ELR (cell line): ENCODE measurements around the gene MAP3K6.
"Not testable (repeated sequence)": the region's sequence is repeated elsewhere in the genome, so short reads cannot be mapped to it uniquely, and the experiment has no call there.

ENCODE experiments used
- DNase-seq: peaks from one replicate; pipeline ENCODE4 v3.0.0-alpha.2; 2015; ENCODE audit warnings: low read depth

Gene MAP3K6

DNA sequence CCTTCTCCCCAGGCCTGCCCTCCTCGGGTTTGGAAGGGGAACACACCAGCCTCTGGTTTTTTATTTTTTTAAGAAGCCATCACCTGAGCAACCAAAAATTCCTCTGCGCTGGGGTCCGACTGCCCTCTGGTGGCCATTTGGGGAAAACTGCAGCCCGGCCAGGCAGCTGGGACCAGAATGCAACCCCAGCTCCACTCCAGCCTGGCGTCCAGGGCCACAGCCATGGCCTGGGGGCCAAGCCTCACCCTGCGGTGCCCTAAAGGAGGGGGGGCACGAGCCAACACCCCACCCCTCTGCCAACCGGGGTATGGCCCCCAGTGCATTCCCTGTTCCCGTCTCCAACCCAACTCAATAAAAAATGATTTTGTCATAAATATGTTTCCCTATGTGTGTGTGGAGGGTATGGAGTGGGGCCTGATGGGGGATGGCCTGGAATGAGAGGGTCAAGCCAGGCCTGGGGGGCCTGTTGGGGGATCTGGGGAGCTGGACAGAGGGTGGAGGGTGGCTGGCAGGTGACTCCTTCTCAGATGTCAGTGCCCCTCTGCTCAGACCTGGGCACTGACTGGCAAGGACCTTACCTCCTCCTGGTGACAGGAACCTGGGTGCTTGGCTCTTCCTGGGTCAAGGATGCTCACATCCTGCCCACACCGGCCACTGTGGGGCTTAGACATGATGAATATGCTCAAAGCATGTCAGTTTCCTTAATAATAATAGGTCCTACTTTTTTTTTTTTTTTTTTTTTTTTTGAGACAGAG lies 28.9 kb upstream of the MAP3K6 start:
- peak; percentile 69 for DNase-seq

DNA sequence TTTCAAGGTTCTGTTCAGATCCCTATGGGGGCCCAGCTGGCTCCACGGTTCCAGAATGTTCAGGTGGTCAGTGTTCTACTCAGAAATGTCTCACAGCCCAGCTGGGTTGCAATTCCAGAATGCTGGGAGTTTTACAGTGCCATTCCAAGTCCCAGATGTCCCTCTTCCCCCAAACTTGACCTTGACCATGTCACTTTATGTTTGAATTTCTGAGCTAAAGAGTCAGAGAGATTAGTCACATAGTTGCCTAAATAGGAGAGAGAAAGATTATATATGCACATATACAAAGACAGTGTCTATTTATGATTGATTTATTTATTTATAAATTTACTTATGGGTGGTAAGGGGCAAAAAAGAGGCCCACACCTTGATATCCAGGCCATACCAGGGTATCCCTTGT lies 28.2 kb upstream of the MAP3K6 start:
- peak; percentile 55 for DNase-seq

DNA sequence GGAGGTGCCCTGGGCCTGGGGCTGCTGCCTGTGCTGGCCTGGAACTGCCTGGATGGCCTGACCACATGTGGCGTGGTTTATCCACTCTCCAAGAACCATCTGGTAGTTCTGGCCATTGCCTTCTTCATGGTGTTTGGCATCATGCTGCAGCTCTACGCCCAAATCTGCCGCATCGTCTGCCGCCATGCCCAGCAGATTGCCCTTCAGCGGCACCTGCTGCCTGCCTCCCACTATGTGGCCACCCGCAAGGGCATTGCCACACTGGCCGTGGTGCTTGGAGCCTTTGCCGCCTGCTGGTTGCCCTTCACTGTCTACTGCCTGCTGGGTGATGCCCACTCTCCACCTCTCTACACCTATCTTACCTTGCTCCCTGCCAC lies 27.5 kb upstream of the MAP3K6 start:
- DNase-seq = no peak

DNA sequence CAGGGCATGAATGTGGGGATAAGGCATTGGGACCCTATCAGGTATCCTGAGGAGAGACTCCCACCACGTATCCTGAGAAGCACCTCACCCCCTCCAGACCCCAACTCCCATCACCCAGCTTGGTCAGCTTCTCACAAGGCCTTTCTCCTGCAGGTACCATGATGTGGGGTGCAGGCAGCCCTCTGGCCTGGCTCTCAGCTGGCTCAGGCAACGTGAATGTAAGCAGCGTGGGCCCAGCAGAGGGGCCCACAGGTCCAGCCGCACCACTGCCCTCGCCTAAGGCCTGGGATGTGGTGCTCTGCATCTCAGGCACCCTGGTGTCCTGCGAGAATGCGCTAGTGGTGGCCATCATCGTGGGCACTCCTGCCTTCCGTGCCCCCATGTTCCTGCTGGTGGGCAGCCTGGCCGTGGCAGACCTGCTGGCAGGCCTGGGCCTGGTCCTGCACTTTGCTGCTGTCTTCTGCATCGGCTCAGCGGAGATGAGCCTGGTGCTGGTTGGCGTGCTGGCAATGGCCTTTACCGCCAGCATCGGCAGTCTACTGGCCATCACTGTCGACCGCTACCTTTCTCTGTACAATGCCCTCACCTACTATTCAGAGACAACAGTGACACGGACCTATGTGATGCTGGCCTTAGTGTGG lies 27.0 kb upstream of the MAP3K6 start:
- DNase-seq = no peak

DNA sequence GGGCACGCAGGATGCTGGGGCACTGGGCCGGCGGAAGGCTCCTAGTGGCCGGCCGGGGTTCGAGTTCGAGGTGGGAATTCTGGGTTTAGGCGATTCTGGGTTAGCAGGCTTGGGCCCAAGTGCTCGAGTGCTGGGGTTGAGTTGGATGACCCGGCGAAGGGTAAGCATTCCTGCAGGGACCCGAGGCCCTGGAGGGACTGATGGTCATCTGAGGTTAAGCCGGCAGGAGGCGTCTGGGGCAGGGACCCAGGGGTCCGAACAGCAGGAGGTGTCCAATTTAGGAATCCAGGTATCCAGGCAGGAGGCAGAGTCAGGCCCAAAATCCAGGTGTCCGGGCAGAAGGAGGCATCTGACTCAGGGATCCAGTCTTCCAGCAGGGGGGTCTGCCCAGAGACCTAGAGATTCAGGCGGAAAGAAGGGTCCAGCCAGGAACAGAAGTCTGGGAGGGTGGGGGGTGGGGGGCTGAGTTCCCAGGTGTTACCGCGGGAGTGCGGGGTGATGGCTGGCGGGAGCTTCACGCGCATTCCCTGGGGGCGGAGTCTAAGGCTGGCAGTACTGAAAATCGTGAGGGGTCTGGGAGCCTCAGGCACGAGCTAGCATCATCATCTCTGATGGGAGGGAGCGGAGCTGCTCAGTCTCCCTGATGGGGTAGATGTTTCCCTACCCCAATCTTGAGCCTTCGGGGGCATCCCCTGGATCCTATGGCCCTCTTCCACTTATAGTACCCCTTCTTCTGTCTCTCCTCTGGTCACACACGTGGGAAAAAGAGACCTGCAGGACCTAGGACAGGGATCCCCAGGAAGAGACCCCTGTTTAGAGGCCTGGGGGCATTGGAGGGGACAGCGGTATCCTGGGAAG lies 26.2 kb upstream of the MAP3K6 start:
- peak; percentile 43 for DNase-seq

DNA sequence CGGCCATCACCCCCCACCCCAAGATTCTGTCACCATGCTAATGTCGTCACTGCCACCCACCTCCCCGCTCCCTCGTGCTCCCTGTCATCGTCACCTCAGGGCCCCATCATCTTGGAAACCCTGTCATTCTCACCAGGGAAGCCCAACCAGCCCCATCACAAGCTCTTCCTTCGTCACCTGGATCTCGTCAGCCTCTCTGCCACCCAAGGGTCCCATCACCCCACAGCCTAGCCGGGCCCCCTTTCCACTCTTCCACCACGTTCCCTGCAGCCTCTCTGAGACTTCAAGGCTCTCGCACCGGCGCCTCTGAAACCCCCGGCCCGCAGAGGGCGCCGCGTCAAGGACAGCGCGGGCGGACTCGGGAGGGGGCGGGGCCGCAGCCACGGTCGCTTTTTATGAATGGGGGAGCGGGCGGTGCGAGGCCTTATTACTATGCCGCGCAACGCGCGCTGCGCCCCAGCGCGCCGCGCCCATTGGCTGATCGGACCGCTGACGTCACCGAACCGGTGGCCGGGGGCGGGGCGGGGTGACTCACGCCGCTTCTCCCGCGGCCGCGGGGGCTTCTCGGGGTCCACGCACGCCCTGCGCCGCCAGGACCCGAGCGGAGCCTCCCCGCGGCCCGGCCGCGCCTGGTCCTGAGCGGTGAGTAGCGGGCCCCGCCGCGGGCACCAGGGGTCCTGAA lies 25.5 kb upstream of the MAP3K6 start, which contains the start of gene GPR3:
GPR3 (plus strand) TSS at position 527 of the 682 bp plus-strand sequence. CDS start 1,177 bp downstream, outside the sequence.
- DNase-seq = peak; percentile 94

DNA sequence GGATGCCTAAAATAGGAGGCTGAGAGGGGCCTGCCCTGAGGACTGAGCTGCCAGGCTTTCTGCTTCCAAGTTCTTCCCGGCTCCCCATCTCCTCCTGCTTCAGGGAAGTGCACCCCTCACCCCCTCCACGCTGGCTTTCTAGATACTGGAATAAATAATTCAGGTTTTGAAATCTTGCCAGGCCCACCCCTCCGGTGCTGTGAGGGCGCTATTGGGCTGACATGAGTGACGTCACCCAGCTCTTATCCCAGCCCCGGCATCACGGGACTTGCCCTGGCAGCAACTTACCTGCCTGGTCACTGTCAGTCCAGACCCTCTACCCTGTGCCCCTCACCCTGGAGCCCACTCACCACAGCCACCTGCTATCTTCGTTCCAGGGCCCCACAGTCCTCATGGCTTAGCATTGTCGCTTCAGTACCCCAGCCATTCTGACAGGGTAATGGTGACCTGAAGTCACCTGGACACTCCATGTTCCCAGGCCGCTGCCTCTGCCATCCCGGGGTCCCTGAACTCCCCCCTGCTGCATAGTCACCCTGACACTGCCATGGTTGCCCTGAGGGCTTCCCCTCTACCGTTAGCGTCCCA lies 24.8 kb upstream of the MAP3K6 start:
- peak; percentile 68 for DNase-seq

DNA sequence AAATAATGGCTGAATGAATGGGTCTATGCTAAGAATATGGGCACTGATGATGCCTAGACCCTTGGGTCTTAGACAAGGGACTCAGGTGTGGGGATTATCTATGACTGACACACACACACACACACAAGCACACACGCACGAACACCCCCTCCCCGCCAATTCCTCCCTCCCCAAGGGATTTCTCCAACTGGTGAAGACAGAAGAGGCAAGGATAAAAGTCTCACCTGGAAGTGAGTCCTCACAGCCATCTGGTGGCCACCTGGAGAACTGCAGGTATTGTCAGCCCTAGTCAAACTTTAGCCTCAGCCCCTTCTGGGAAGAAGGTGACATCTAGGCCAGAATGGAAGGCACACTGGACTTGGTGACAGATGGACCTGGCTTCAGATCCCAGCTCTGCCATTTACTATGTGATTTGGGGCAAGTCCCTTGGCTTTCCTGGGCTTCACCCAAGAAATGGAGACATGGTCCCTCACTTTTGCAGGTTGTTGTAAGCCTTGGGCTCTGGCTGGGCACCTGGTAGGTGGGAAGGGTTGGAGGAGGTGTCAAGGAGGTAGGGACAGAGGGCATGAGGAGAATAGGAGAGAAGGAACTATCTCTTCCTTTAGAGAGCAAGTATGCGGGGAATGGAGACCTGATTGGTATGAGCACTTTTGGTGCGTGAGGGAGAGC lies 21.7 kb upstream of the MAP3K6 start:
- peak; percentile 59 for DNase-seq

DNA sequence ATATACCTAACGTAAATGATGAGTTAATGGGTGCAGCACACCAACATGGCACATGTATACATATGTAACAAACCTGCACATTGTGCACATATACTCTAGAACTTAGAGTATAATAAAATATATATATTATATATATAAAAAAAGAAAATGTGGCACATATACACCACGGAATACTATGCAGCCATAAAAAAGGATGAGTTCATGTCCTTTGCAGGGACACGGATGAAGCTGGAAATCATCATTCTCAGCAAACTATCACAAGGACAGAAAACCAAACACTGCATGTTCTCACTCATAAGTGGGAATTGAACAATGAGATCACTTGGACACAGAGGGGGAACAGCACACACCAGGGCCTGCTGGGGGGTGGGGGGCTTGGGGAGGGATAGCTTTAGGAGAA lies 18.0 kb upstream of the MAP3K6 start:
- DNase-seq = not testable (repeated sequence)

DNA sequence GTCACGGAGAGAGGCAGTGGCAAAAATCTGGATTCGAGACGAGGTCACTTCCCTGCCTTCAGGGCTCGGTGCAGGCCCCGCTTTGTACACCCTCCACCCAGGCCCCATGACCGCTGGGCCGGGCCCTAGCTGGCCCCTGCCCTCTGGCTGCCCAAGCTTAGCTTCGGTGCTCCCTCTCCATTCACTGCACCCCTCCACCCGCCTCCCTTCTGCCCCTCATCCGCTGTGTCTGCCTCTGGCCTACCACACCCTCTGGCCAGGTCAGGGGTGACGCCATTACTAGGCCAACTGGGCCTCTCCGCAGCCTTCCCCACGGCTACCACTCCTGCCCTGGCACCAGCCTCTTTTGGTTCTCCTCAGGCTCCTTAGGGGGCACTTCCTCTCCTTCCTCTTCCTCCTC lies 16.9 kb upstream of the MAP3K6 start:
- DNase-seq = no peak

DNA sequence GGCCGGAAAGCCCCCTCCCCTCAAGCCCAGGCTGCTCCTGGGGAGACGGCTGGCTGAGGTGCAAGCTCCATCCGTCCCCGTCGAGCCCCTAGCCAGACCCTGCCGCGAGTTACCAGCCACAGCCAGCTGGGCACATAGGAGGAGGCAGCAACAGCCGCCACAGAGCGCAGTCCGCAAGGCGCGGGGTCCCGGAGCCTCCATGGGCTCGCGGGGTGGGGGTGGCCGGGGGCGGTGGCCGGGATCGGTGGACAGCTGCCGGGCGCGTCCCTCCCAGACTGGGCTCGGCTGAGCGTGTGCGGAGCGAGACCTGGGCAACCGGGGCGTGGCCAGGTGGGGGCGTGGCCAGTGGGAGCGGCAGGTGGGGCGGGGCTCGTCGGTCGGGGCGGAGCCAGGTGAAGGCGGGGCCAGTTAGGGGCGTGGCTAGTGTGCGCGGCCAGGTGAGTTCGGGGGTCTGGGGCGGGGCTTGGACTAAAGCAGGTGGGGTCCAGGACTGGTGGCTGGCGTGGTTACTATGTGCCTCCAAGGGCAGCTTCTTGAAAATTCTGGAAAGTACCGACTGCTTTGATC lies 16.4 kb upstream of the MAP3K6 start, which contains the start of gene CD164L2:
CD164L2 (minus strand) TSS at position 295 of the 567 bp plus-strand sequence; CDS start at position 201, 94 bp downstream.
- no peak for DNase-seq

DNA sequence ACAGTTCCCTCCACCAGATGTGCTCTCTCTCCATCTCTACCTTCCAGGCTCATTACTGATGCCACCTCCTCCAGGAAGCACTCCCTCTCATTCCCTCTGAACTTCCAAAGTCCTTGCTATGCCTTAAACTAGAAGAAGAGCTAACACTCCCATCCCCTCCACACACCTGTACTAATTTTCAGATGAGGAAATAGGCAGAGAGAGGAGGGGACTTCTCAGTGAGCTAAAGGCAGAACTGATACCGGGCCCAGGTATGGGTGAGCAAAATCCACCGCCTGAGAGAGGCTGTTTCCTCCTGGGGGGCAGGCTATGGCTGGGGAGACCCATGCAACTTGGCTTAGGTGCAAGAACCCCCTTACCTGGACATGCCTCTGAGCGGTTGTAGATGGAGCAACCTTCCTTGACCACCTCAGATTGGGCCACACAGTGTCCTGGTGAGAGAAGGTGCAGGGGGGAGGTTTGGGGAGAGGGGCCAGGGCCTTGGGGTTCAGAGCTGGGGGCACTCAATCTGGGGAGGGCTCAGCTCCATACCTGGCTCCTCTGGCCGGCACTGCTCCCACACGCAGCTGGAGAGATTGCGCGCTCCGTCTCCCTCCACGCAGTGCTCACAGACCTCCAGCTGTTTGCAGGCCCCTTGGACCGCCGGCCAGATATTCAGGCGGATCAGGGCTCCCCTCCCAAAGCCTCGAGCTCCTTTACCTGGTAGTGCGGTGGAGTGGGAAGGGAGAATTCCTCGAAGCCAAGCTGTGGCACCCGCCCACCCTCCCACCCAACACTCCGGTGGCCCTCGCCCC lies 15.4 kb upstream of the MAP3K6 start:
- DNase-seq = no peak

DNA sequence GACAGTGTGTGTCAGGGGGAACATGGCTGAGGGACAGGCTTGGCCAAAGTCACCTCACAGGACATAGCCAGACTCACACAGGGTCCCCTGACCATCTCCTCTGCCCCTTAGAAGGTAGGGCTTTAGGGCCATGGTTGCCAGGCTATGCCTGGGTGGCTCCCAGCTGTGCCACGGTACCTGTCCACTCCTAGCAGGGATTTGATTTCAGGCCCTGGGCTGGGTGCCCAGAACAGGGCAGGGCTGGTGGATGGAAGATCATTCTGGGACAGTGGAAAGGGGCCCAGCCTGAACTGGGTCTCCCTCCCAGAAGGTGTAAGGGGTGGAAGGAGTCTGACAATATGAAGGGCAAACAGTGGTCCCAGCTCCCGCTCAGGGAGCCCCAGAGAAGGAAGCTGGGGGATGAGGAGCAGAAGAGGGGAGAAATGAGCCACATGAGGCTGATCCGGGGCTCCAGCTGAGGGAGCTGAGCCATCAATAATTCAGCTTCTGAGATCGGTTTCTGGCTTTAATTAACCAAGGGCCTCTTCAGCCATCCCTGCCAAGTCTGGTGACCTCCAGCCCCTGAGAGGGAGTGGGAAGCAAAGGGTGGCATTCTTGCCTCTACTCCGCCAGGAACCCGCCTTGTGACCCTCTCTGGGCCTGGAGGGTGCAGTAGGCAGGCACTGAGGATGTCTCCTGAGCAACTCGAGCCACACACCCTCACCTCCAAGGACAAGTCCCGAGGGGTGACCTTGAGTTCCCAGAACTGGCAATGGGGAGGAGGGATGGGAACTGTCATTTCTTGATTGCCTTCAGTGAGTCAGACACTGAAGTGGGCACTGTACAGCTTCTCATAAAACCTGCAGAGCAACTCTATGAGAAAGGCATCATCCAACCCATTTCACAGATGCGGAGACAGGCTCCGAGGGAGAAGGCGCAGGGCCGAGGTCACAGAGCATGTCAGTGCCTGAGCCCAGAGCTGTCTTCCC lies 14.3 kb upstream of the MAP3K6 start:
- DNase-seq = no peak

DNA sequence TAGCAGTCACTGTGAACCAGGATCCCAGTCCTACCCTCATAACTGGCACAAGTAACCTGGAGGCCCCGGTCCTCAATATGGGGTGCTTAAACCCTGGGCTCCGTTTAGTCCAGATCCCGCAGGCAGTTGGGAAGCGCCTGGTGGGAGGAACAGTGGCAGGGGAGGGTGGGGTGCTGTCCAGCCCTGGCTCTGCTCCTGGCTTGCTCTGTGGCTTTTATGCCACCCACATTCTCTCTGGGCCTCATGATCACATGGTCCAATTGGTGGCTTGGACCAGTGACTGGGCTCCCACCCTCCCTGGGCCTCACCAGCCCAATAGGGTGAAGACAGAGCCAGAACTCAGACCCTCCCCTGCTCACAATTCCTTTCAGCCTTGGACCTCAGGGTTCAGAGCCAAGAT lies 13.5 kb upstream of the MAP3K6 start:
- DNase-seq = no peak

DNA sequence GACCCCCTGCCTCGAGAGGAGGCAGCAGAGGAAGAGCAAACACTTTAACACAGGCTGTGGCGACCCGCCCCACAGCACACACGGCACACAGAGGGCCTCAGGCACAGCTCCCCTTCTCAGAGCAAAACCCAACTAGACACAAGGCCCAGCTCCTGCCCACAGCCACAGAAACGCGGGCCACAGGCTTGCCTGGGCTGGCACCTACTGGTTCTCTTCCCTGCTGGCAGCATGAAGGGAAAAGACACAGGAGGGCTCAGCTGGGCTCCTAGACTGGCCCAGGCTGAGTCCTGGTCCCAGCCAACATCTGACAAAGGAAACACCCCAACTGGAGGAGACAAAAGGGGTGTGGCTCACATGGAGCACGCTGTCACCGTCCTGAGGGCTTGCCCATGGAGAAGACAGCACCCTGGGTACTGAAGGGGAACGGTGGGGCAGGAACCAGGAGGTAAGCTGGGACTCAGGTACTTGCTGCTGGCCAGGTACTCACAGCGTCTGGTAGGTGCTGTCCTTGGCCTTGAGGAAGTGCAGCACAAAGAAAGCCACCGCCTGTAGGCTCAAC lies 12.9 kb upstream of the MAP3K6 start:
- no peak for DNase-seq

DNA sequence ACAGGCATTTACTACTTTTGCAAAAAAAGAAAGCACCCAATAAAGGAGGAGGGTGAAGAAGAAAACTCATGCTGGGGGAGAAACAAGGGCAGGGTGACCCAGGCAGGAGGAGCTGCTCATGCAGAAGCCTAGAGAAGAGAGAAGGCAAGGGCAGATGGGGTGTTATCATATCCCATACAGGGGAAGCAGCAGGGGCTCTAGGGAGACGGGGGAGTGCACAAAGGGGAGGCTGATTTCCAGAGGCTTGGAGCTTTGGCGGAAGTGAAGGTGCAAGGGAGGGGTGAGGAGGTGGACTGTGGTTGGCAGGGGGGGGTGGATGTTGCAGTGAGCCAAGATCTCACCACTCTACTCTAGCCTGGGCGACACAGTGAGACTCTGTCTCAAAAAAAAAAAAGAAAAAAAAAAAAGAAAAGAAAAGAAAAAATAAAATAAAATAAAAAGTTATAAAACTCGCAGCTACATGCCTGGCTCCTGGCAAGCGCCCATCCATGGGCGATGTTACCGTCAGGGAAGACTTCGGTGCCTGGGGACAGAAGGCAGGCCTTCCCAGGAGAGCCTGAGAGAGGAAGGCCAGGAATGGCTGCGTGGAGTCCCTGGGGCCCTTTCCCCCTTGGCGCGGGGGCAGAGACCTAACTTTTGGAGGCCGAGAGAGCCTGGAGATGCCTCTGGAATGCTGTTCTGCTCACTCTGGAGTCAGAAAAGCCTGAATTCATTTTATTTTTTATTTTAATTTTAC lies 11.2 kb upstream of the MAP3K6 start:
- DNase-seq = no peak

DNA sequence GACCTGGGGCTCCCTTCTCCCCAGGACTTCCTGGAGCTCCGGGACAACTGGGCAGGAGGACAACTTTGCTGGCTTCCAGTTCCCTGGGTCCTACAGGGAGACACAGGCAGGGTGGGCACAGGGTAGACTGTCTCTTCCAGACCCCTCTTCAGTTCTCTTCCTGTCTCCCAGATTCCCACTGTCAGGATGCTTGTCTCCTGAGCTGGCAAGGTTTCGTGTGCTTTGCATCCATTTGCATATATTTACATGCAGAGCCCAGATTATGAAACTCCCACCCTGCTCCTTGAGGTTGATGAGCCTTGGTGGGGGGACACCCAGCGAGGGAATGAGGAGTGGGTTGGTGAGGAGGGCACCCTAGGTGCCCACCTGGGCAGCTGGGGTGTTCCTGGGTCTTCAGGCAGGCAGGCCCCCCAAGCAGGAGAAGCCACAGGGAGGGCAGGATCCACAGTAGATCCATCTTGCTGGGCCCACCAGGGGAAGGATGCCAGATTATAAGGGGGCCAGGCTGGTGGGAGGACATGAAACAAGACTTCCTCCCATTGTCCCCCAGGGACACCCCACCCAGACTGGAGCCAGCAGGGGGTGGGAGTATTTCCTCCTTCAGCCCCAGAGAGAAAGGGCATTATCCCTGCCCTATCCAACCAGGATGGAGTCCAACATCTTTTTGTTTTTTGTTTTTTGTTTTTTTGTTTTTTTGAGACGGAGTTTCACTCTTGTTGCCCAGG lies 7.8 kb upstream of the MAP3K6 start, which contains the start of gene FCN3:
FCN3 (minus strand) TSS at position 463 of the 725 bp plus-strand sequence; CDS start at position 457, 6 bp downstream.
- no peak for DNase-seq
